K562 (cell line): ENCODE results near the gene ECSCR. TPM values are rescaled to one million over a fixed set of nuclear protein-coding genes. Genes with fewer than 3 reads are reported as not detected.
A peak's percentile ranks its signal among the peaks of the same experiment; 100 is the strongest.

Experiments
- ATAC-seq: fragments of 200-7000 bp; cut with Tn5 transposase; 3 replicates; pipeline ENCODE4 v1.9.1; 2020; ENCODE audit warnings: moderate library complexity
- BruUV-seq: library from RNA; stranded (reverse); fragments of 400-500 nt; replicated peaks from 2 replicates; lab custom pipeline; 2021; lab: Mats Ljungman, UMichigan
- CTCF ChIA-PET: fragments of 300-600 bp; formaldehyde crosslinking; extraction: SDS; loops from one replicate; lab custom pipeline; 2021; ENCODE audit warnings: low intra/inter-chr PET ratio; lab: Yijun Ruan, JAX
- POLR2A ChIA-PET: fragments of 300-600, 350-650 bp; sonication (Branson Sonifier 250); formaldehyde crosslinking; extraction: SDS; loops from one replicate; lab custom pipeline; 2021; ENCODE audit warnings: antibody characterized with exemption, inconsistent platforms; lab: Yijun Ruan, JAX
- DNase-seq, 4 experiments: peaks; one replicate each; pipeline versions ENCODE4 v3.0.0 to v3.0.0-alpha.2; 2011 to 2018; ENCODE audit warnings: low spot score in 3 of 4, mixed read lengths in 3 of 4; ENCODE audit errors: extremely low read depth in 1 of 4
- FAIRE-seq: peaks from 2 replicates; lab custom pipeline; 2011; peaks lifted over from hg19 to GRCh38; lab: Jason Lieb, UNC
- H2AFZ ChIP-seq: 2 replicates; pipeline ENCODE4 v1.6.0; 2011; ENCODE audit warnings: low read depth, low read length, control low read depth, inconsistent platforms
- H3K27ac ChIP-seq: fragments of 200-600 bp; 3 replicates; pipeline ENCODE4 v1.8.0; 2011; ENCODE audit warnings: low read depth, mild to moderate bottlenecking, control low read depth, inconsistent platforms, low read length, moderate library complexity, mixed read lengths; ENCODE audit errors: extremely low read depth
- H3K27me3 ChIP-seq, 2 experiments: fragments of 300-600 bp in 1 of 2; 2 replicates in 1 of 2; 3 replicates in 1 of 2; pipeline versions ENCODE4 v1.6.0 to v1.8.0; 2011; ENCODE audit warnings: inconsistent platforms in 2 of 2, low read length in 2 of 2, mild to moderate bottlenecking in 1 of 2, mixed read lengths in 1 of 2, moderate library complexity in 1 of 2; ENCODE audit not compliant: control insufficient read depth in 2 of 2, insufficient read depth in 2 of 2
- H3K36me3 ChIP-seq: fragments of 300-600 bp; 3 replicates; pipeline ENCODE4 v1.8.0; 2011; ENCODE audit warnings: mild to moderate bottlenecking, low read length, inconsistent platforms; ENCODE audit not compliant: control insufficient read depth, insufficient read depth
- H3K4me1 ChIP-seq, 2 experiments: fragments of 200-600 bp in 1 of 2; replicated peaks in 1 of 2; 2 replicates in 1 of 2; 3 replicates in 1 of 2; pipeline versions ENCODE4 v1.5.1 to v1.8.0; 2011; ENCODE audit warnings: inconsistent platforms in 2 of 2, low read length in 2 of 2, mild to moderate bottlenecking in 1 of 2, mixed read lengths in 1 of 2, moderate library complexity in 1 of 2; ENCODE audit not compliant: control insufficient read depth in 2 of 2, insufficient read depth in 2 of 2
- H3K4me2 ChIP-seq: 2 replicates; pipeline ENCODE4 v1.6.1; 2011; ENCODE audit warnings: low read length, control low read depth, inconsistent platforms, mixed read lengths; ENCODE audit not compliant: insufficient read depth
- H3K4me3 ChIP-seq: fragments of 200-600 bp; sonication (generic), shearing (Covaris generic); 2 replicates; pipeline ENCODE4 v1.5.1; 2016; ENCODE audit warnings: control low read depth, inconsistent platforms
- H3K79me2 ChIP-seq: fragments of 200-600 bp; 3 replicates; pipeline ENCODE4 v1.8.0; 2011; ENCODE audit warnings: low read length, inconsistent platforms; ENCODE audit not compliant: control insufficient read depth, insufficient read depth
- H3K9ac ChIP-seq, 2 experiments: 2 replicates each; pipeline versions ENCODE4 v1.6.0 to v1.6.1; 2011; ENCODE audit warnings: low read depth in 2 of 2, low read length in 2 of 2, control low read depth in 1 of 2, inconsistent platforms in 1 of 2, mild to moderate bottlenecking in 1 of 2, mixed read lengths in 1 of 2; ENCODE audit not compliant: insufficient read depth in 1 of 2
- H3K9me1 ChIP-seq: one replicate; pipeline ENCODE4 v1.6.0; 2011; ENCODE audit warnings: inconsistent platforms, mild to moderate bottlenecking, low read length, moderate library complexity; ENCODE audit not compliant: control insufficient read depth, insufficient read depth
- H3K9me3 ChIP-seq: replicated peaks from 2 replicates; pipeline ENCODE4 v1.5.1; 2011; ENCODE audit warnings: low read depth, low read length, inconsistent platforms; ENCODE audit not compliant: control insufficient read depth, insufficient read depth
- H4K20me1 ChIP-seq: replicated peaks from 2 replicates; pipeline ENCODE4 v1.6.1; 2011; ENCODE audit warnings: low read length, inconsistent platforms, mixed read lengths; ENCODE audit not compliant: control insufficient read depth, insufficient read depth
- CTBP1 ChIP-seq: fragments of 450-650 bp; IDR thresholded peaks from 2 replicates; pipeline ENCODE4 v1.6.1; 2016; ENCODE audit warnings: borderline replicate concordance
- KDM1A ChIP-seq, 2 experiments: fragments of 450-650 bp; IDR thresholded peaks; 2 replicates each; pipeline ENCODE4 v1.6.1; 2016; ENCODE audit warnings: mild to moderate bottlenecking in 2 of 2
- KDM4B ChIP-seq, 2 experiments: fragments of 450-650 bp in 1 of 2; sonication (generic) in 1 of 2; IDR thresholded peaks; 2 replicates each; pipeline ENCODE4 v1.6.1; 2016 to 2017; ENCODE audit warnings: borderline replicate concordance in 2 of 2, antibody characterized with exemption in 1 of 2, low read depth in 1 of 2, mild to moderate bottlenecking in 1 of 2
- RAD21 ChIP-seq, 2 experiments: fragments of 250-450 bp in 1 of 2; fragments of 450-650 bp in 1 of 2; sonication (Bioruptor Pico) in 1 of 2; formaldehyde crosslinking in 1 of 2; IDR thresholded peaks in 1 of 2; conservative IDR thresholded peaks in 1 of 2; 2 replicates each; pipeline versions ENCODE4 v1.4.0 to v1.8.0; 2020 to 2022; ENCODE audit warnings: mild to moderate bottlenecking in 2 of 2, moderate library complexity in 1 of 2
- SMC3 ChIP-seq: conservative IDR thresholded peaks from 2 replicates; pipeline ENCODE4 v1.6.1; 2011; ENCODE audit warnings: low read depth, low read length, improper control_type of control experiment; ENCODE audit not compliant: insufficient read depth
- ZBTB33 ChIP-seq: sonication (generic); formaldehyde crosslinking; IDR thresholded peaks from 2 replicates; pipeline ENCODE4 v1.8.1; 2023; ENCODE audit warnings: mild to moderate bottlenecking, missing genetic modification reagents
- WGBS: fragments of 100-300 bp; shearing (Covaris generic); methylation state at CpG from one replicate; pipeline ENCODE4 v1.1.6; 2016; ENCODE audit warnings: low coverage, mixed read lengths; ENCODE audit not compliant: insufficient coverage; ENCODE audit errors: missing lambda C conversion rate; 5-methylcytosine and 5-hydroxymethylcytosine counted together
- in situ Hi-C: fragments of 300-500 bp; cut with MboI; formaldehyde crosslinking; loops from 4 replicates; pipeline ENCODE4 v1.15.0; 2018; ENCODE audit warnings: inconsistent platforms, mixed read lengths
- intact Hi-C: fragments of 100-400 bp; cut with micrococcal nuclease; formaldehyde crosslinking; loops from 2 replicates; pipeline ENCODE4 v1.14.2; 2022
- polyA plus RNA-seq, 8 experiments: library from polyadenylated mRNA; depleted of rRNA in 4 of 8; stranded (reverse) in 5 of 8; unstranded in 3 of 8; fragments of >200 nt; fragmentation: Nextera tagmentation in 2 of 8; fragmentation: Illumina TruSeq in 1 of 8; extraction: Ambion mirVana in 2 of 8; extraction: Trizol in 1 of 8; gene quantifications; 2 replicates each; pipeline versions ENCODE4 v1.2.1 to v1.2.3, GENCODE V29; 2011 to 2014; ENCODE audit warnings: inconsistent platforms in 1 of 8, missing spikeins in 1 of 8
- total RNA-seq, 7 experiments: library from RNA; depleted of rRNA in 6 of 7; stranded (reverse); fragments of >200 nt in 6 of 7; fragmentation: Illumina TruSeq in 2 of 7; extraction: Trizol in 2 of 7; gene quantifications; 2 replicates each; pipeline versions ENCODE4 v1.2.1 to v1.2.3, GENCODE V29; 2011 to 2021; ENCODE audit warnings: low replicate concordance in 1 of 7
- TF ChIP-seq, protein P1 (sequence below), 3 experiments: IDR thresholded peaks in 2 of 3; conservative IDR thresholded peaks in 1 of 3; 2 replicates each; pipeline ENCODE4 v1.5.1; 2011 to 2012; ENCODE audit warnings: low read length in 3 of 3, mild to moderate bottlenecking in 3 of 3, control low read depth in 2 of 3, improper control_type of control experiment in 1 of 3, inconsistent platforms in 1 of 3, low read depth in 1 of 3, mixed read lengths in 1 of 3, moderate library complexity in 1 of 3; ENCODE audit not compliant: insufficient read depth in 2 of 3
- TF ChIP-seq, protein P2 (sequence below): sonication (generic); formaldehyde crosslinking; IDR thresholded peaks from 2 replicates; pipeline ENCODE4 v1.8.0; 2022; ENCODE audit warnings: missing genetic modification reagents, mild to moderate bottlenecking, moderate library complexity, borderline replicate concordance
- TF ChIP-seq, protein P3 (sequence below): fragments of 450-650 bp; IDR thresholded peaks from 2 replicates; pipeline ENCODE4 v1.6.1; 2014; ENCODE audit warnings: low read depth, mild to moderate bottlenecking, moderate library complexity, borderline replicate concordance
- TF ChIP-seq, protein P4 (sequence below): fragments of 450-650 bp; formaldehyde crosslinking; conservative IDR thresholded peaks from 2 replicates; pipeline ENCODE4 v1.4.0; 2022; ENCODE audit warnings: mild to moderate bottlenecking, missing genetic modification characterization

The ECSCR gene
- total and polyA plus RNA-seq, 9 of the 15 experiments (the other 6 are each of a cell fraction or from before 2014, with no cell fraction given) = 0.10 to 0.25 (median 0.13) TPM; not detected in 6

- ChIA-PET CTCF (no interaction called here), POLR2A (interaction anchor here (0.6 to 1.7 kb wide), 5 partner anchors 14 to 100 kb away, joined by 3 to 7 read pairs (median 3); partner anchors contain the start of genes DNAJC18 and PAIP2)
- H3K36me3 ChIP-seq = 0 out of 3 replicates have a peak, but pooled peaks cover 2% of the 10 kb centered on the region
- H3K9ac ChIP-seq = peak overlapping the region in 1 of 2 experiments; percentile 73; a peak in 1 of 4 replicates
- intact Hi-C loops = loop anchor here (2.0 to 5.0 kb wide), 2 partner anchors 18 to 60 kb away; partner anchors contain the start of gene PAIP2
- no TSS peak for BruUV-seq
- H4K20me1 ChIP-seq = no peaks in the 10 kb centered on the region
- WGBS = 54% methylated on average over 7 of the region's 7 CpGs
- no peaks in the 10 kb centered on the region for H3K27me3 ChIP-seq
- in situ Hi-C loops = no loop called here
- H3K4me2 ChIP-seq = peak overlapping the region; percentile 99
- H3K4me3 ChIP-seq = no peak overlapping the region
- peaks cover 11 to 15% of the 10 kb centered on the region in 2 experiments; a peak in 4 of 5 replicates for H3K4me1 ChIP-seq
- ATAC-seq = peak; percentile 60
- H3K79me2 ChIP-seq = no peaks in the 10 kb centered on the region
- peak; percentile 35 for FAIRE-seq
- DNase-seq = peak; percentile 69 to 75 (median 70)
- H3K27ac ChIP-seq = no peak overlapping the region
- H2AFZ ChIP-seq = no peak overlapping the region
- H3K9me3 ChIP-seq = no peaks in the 10 kb centered on the region
- no peaks in the 10 kb centered on the region for H3K9me1 ChIP-seq
- TF ChIP-seq SMC3 = 0 out of 2 replicates have a peak, but pooled peaks have one; percentile 34
- TF ChIP-seq ZBTB33 (CRISPR knock-in tag) = peak; percentile 20; the same call in 1 of the 2 replicates
- TF ChIP-seq KDM1A (IDR thresholded peaks at IDR 0.05) = peak; percentile 7 to 49; a peak in 1 of 4 replicates
- TF ChIP-seq, protein P1, sequence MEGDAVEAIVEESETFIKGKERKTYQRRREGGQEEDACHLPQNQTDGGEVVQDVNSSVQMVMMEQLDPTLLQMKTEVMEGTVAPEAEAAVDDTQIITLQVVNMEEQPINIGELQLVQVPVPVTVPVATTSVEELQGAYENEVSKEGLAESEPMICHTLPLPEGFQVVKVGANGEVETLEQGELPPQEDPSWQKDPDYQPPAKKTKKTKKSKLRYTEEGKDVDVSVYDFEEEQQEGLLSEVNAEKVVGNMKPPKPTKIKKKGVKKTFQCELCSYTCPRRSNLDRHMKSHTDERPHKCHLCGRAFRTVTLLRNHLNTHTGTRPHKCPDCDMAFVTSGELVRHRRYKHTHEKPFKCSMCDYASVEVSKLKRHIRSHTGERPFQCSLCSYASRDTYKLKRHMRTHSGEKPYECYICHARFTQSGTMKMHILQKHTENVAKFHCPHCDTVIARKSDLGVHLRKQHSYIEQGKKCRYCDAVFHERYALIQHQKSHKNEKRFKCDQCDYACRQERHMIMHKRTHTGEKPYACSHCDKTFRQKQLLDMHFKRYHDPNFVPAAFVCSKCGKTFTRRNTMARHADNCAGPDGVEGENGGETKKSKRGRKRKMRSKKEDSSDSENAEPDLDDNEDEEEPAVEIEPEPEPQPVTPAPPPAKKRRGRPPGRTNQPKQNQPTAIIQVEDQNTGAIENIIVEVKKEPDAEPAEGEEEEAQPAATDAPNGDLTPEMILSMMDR (IDR thresholded peaks at IDR 0.05 in 2 of 3, conservative IDR thresholded peaks at IDR 0.05 in 1 of 3; ENCODE audit: insufficient read depth in 2 of 3, low read depth in 1 of 3, low read length in 3 of 3) = peak; percentile 62 to 76 (median 67)
- peak; percentile 64; the same call in 1 of the 2 replicates for TF ChIP-seq CTBP1
- TF ChIP-seq, protein P2, sequence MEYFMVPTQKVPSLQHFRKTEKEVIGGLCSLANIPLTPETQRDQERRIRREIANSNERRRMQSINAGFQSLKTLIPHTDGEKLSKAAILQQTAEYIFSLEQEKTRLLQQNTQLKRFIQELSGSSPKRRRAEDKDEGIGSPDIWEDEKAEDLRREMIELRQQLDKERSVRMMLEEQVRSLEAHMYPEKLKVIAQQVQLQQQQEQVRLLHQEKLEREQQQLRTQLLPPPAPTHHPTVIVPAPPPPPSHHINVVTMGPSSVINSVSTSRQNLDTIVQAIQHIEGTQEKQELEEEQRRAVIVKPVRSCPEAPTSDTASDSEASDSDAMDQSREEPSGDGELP (CRISPR knock-in tag) = peak; percentile 17; the same call in 1 of the 2 replicates
- TF ChIP-seq, protein P3, sequence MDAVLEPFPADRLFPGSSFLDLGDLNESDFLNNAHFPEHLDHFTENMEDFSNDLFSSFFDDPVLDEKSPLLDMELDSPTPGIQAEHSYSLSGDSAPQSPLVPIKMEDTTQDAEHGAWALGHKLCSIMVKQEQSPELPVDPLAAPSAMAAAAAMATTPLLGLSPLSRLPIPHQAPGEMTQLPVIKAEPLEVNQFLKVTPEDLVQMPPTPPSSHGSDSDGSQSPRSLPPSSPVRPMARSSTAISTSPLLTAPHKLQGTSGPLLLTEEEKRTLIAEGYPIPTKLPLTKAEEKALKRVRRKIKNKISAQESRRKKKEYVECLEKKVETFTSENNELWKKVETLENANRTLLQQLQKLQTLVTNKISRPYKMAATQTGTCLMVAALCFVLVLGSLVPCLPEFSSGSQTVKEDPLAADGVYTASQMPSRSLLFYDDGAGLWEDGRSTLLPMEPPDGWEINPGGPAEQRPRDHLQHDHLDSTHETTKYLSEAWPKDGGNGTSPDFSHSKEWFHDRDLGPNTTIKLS = no peak
- TF ChIP-seq KDM4B (IDR thresholded peaks at IDR 0.05; ENCODE audit: borderline replicate concordance in 2 of 2, low read depth in 1 of 2) = no peak
- TF ChIP-seq, protein P4, sequence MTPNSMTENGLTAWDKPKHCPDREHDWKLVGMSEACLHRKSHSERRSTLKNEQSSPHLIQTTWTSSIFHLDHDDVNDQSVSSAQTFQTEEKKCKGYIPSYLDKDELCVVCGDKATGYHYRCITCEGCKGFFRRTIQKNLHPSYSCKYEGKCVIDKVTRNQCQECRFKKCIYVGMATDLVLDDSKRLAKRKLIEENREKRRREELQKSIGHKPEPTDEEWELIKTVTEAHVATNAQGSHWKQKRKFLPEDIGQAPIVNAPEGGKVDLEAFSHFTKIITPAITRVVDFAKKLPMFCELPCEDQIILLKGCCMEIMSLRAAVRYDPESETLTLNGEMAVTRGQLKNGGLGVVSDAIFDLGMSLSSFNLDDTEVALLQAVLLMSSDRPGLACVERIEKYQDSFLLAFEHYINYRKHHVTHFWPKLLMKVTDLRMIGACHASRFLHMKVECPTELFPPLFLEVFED (CRISPR knock-in tag) = no peak
- TF ChIP-seq RAD21 (CRISPR knock-in tag; conservative IDR thresholded peaks at IDR 0.05 in 1 of 2, IDR thresholded peaks at IDR 0.05 in 1 of 2) = peak in 1 of 2 experiments; percentile 31; a peak in 2 of 4 replicates
Measured at GRCh38 chr5:139402561-139403158, 59.9 kb downstream of the ECSCR start.
